ENCODE results near the gene ROBO1. TPM values are rescaled to one million over a fixed set of nuclear protein-coding genes. Genes with fewer than 3 reads are reported as not detected.

ROBO1 gene
- total and polyA plus RNA-seq, 2 donors (not counting 3 experiments of a cell fraction or from before 2014, with no cell fraction given), result 5.9 to 14.2 TPM

GRCh38 chr3:78781351-78781750 lies 986.4 kb downstream of the ROBO1 start:
- Histone ChIP-seq H3K36me3 (ENCODE audit: control insufficient read depth in 2 of 2, extremely low read depth in 1 of 2, insufficient read depth in 2 of 2, low read length in 2 of 2) (no peaks in the 10 kb centered on the region), H3K79me2 (ENCODE audit: control insufficient read depth, insufficient read depth, low read length) (no peaks in the 10 kb centered on the region), H3K9me3 (replicated peaks; ENCODE audit: control insufficient read depth, insufficient read depth, low read length) (no peaks in the 10 kb centered on the region), H2AFZ (ENCODE audit: low read depth, low read length) (no peak overlapping the region), H3K4me2 (ENCODE audit: insufficient read depth, low read length) (no peak overlapping the region), H3K9me1 (replicated peaks; ENCODE audit: control insufficient read depth, extremely low read depth, insufficient read depth, low read length) (no peaks in the 10 kb centered on the region), H3K27me3 (ENCODE audit: control insufficient read depth in 2 of 2, insufficient read depth in 2 of 2, low read length in 2 of 2) (no peaks in the 10 kb centered on the region), H3K4me3 (replicated peaks in 1 of 3; ENCODE audit: insufficient read depth in 1 of 3, low read depth in 1 of 3, low read length in 3 of 3) (no peak overlapping the region), H4K20me1 (replicated peaks; ENCODE audit: control insufficient read depth, extremely low read depth, insufficient read depth, low read length) (no peaks in the 10 kb centered on the region), H3K27ac (ENCODE audit: insufficient read depth, low read depth, low read length) (no peak overlapping the region), H3K4me1 (ENCODE audit: control insufficient read depth, extremely low read depth, insufficient read depth, low read length) (no peaks in the 10 kb centered on the region), H3K9ac (replicated peaks; ENCODE audit: extremely low read depth, insufficient read depth, low read length) (no peak overlapping the region)
- DNase-seq (ENCODE audit: low read depth, low spot score), result no peak
- FAIRE-seq, result no peak
- no TSS peak for BruUV-seq (replicated peaks)
- intact Hi-C loops (cut with micrococcal nuclease), result no loop called here
- POLR2A ChIA-PET, result no interaction called here
- CTCF ChIA-PET, result no interaction called here
- dilution Hi-C loops (cut with MboI; ENCODE audit: extremely low pct_ligation_motif_present, low sequenced_read_pairs), result no loop called here
- TF ChIP-seq EZH2 (IDR thresholded peaks at IDR 0.05; ENCODE audit: borderline replicate concordance, low read depth, low read length, severe bottlenecking), result no peak
- TF ChIP-seq JUN (IDR thresholded peaks at IDR 0.05; ENCODE audit: borderline replicate concordance, insufficient read depth, insufficient read length, low read depth), result no peak
- TF ChIP-seq POLR2A (IDR thresholded peaks at IDR 0.05; ENCODE audit: low read depth, low read length), result no peak
- TF ChIP-seq CTCF (IDR thresholded peaks at IDR 0.05; ENCODE audit: extremely low read depth in 1 of 2, insufficient read depth in 1 of 2, low read depth in 1 of 2, low read length in 2 of 2), result no peak
- TF ChIP-seq MYC (IDR thresholded peaks at IDR 0.05; ENCODE audit: low read depth, low read length), result no peak
- no peak for TF ChIP-seq MAX (IDR thresholded peaks at IDR 0.05; ENCODE audit: insufficient read depth, insufficient read length)
- no peak for TF ChIP-seq POLR2AphosphoS5 (IDR thresholded peaks at IDR 0.05; ENCODE audit: insufficient read depth, low read depth, low read length)

Data from endothelial cell of umbilical vein (primary cell).